SK-N-MC (cell line): ENCODE measurements around the gene MARK2.

Experiments
- EZH2 ChIP-seq: fragments of 200-600 bp; sonication (generic); IDR thresholded peaks from one replicate; pipeline ENCODE4 v1.6.1; 2017; ENCODE audit warnings: antibody characterized with exemption
- POLR2AphosphoS5 ChIP-seq: IDR thresholded peaks from 2 replicates; pipeline ENCODE4 v1.6.1; 2012; ENCODE audit warnings: mild to moderate bottlenecking, low read depth, low read length, borderline replicate concordance

- no peak for TF ChIP-seq POLR2AphosphoS5
- TF ChIP-seq EZH2 = no peak
Measured at GRCh38 chr11:63874511-63874910, 35.6 kb downstream of the MARK2 start.
